Measurements from ENCODE around the gene SMIM35. TPM values are rescaled to one million over a fixed set of nuclear protein-coding genes. Genes with fewer than 3 reads are reported as not detected.
A peak's percentile ranks its signal among the peaks of the same experiment; 100 is the strongest.

The SMIM35 gene
- total and polyA plus RNA-seq, 2 of the 13 experiments (the other 11 are each of a cell fraction or from before 2014, with no cell fraction given): not detected

- peak; percentile 70; the same call in 1 of the 2 replicates for TF ChIP-seq THRA (CRISPR knock-in tag; IDR thresholded peaks at IDR 0.05; ENCODE audit: borderline replicate concordance)
- 0 out of 2 replicates have a peak, but pooled peaks have one; percentile 31 for TF ChIP-seq RCOR2 (CRISPR knock-in tag; IDR thresholded peaks at IDR 0.05)
- TF ChIP-seq SOX5 (CRISPR knock-in tag; IDR thresholded peaks at IDR 0.05; ENCODE audit: borderline replicate concordance): peak; percentile 44; the same call in 1 of the 2 replicates
- no peak for TF ChIP-seq SOX13 (IDR thresholded peaks at IDR 0.05)
- peak in 1 of 2 experiments; percentile 43; a peak in 1 of 4 replicates for TF ChIP-seq SOX13 (CRISPR knock-in tag; conservative IDR thresholded peaks at IDR 0.05 in 1 of 2, IDR thresholded peaks at IDR 0.05 in 1 of 2)
- TF ChIP-seq ASH2L (IDR thresholded peaks at IDR 0.05; ENCODE audit: insufficient read length, low read depth, low read length): peak; percentile 11
- TF ChIP-seq ISX (CRISPR knock-in tag; conservative IDR thresholded peaks at IDR 0.05): no peak
- TF ChIP-seq, protein P1, sequence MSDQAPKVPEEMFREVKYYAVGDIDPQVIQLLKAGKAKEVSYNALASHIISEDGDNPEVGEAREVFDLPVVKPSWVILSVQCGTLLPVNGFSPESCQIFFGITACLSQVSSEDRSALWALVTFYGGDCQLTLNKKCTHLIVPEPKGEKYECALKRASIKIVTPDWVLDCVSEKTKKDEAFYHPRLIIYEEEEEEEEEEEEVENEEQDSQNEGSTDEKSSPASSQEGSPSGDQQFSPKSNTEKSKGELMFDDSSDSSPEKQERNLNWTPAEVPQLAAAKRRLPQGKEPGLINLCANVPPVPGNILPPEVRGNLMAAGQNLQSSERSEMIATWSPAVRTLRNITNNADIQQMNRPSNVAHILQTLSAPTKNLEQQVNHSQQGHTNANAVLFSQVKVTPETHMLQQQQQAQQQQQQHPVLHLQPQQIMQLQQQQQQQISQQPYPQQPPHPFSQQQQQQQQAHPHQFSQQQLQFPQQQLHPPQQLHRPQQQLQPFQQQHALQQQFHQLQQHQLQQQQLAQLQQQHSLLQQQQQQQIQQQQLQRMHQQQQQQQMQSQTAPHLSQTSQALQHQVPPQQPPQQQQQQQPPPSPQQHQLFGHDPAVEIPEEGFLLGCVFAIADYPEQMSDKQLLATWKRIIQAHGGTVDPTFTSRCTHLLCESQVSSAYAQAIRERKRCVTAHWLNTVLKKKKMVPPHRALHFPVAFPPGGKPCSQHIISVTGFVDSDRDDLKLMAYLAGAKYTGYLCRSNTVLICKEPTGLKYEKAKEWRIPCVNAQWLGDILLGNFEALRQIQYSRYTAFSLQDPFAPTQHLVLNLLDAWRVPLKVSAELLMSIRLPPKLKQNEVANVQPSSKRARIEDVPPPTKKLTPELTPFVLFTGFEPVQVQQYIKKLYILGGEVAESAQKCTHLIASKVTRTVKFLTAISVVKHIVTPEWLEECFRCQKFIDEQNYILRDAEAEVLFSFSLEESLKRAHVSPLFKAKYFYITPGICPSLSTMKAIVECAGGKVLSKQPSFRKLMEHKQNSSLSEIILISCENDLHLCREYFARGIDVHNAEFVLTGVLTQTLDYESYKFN (CRISPR knock-in tag; conservative IDR thresholded peaks at IDR 0.05): 0 out of 2 replicates have a peak, but pooled peaks have one; percentile 27
- TF ChIP-seq HNRNPUL1 (IDR thresholded peaks at IDR 0.05; ENCODE audit: low read depth, low read length): no peak
- TF ChIP-seq RARA (CRISPR knock-in tag; IDR thresholded peaks at IDR 0.05): 0 out of 2 replicates have a peak, but pooled peaks have one; percentile 25
- TF ChIP-seq, protein P2, sequence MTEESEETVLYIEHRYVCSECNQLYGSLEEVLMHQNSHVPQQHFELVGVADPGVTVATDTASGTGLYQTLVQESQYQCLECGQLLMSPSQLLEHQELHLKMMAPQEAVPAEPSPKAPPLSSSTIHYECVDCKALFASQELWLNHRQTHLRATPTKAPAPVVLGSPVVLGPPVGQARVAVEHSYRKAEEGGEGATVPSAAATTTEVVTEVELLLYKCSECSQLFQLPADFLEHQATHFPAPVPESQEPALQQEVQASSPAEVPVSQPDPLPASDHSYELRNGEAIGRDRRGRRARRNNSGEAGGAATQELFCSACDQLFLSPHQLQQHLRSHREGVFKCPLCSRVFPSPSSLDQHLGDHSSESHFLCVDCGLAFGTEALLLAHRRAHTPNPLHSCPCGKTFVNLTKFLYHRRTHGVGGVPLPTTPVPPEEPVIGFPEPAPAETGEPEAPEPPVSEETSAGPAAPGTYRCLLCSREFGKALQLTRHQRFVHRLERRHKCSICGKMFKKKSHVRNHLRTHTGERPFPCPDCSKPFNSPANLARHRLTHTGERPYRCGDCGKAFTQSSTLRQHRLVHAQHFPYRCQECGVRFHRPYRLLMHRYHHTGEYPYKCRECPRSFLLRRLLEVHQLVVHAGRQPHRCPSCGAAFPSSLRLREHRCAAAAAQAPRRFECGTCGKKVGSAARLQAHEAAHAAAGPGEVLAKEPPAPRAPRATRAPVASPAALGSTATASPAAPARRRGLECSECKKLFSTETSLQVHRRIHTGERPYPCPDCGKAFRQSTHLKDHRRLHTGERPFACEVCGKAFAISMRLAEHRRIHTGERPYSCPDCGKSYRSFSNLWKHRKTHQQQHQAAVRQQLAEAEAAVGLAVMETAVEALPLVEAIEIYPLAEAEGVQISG (CRISPR knock-in tag; IDR thresholded peaks at IDR 0.05): 0 out of 2 replicates have a peak, but pooled peaks have one; percentile 30
- peak; percentile 23; the same call in 1 of the 2 replicates for TF ChIP-seq HMG20A (CRISPR knock-in tag; IDR thresholded peaks at IDR 0.05; ENCODE audit: borderline replicate concordance)
- TF ChIP-seq CBX5 (CRISPR knock-in tag; IDR thresholded peaks at IDR 0.05; ENCODE audit: borderline replicate concordance): no peak
- TF ChIP-seq NCOR1 (IDR thresholded peaks at IDR 0.05; ENCODE audit: borderline replicate concordance, low read length): peak; percentile 43; the same call in 1 of the 2 replicates
- TF ChIP-seq GATA4 (IDR thresholded peaks at IDR 0.05; ENCODE audit: borderline replicate concordance, low read depth): no peak
- TF ChIP-seq, protein P3, sequence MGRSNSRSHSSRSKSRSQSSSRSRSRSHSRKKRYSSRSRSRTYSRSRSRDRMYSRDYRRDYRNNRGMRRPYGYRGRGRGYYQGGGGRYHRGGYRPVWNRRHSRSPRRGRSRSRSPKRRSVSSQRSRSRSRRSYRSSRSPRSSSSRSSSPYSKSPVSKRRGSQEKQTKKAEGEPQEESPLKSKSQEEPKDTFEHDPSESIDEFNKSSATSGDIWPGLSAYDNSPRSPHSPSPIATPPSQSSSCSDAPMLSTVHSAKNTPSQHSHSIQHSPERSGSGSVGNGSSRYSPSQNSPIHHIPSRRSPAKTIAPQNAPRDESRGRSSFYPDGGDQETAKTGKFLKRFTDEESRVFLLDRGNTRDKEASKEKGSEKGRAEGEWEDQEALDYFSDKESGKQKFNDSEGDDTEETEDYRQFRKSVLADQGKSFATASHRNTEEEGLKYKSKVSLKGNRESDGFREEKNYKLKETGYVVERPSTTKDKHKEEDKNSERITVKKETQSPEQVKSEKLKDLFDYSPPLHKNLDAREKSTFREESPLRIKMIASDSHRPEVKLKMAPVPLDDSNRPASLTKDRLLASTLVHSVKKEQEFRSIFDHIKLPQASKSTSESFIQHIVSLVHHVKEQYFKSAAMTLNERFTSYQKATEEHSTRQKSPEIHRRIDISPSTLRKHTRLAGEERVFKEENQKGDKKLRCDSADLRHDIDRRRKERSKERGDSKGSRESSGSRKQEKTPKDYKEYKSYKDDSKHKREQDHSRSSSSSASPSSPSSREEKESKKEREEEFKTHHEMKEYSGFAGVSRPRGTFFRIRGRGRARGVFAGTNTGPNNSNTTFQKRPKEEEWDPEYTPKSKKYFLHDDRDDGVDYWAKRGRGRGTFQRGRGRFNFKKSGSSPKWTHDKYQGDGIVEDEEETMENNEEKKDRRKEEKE (IDR thresholded peaks at IDR 0.05): no peak
These were observed 4.9 kb upstream of the SMIM35 start (continued) for GRCh38 chr11:118091690-118092089.
